T-helper 1 cell treated with Interleukin-12 subunit alpha and Interleukin-12 subunit beta and Interleukin-4 antibody, amounts not matched to agents 30 μg/mL and 1 μg/mL, for 36 hours (primary cell): ENCODE measurements around the gene CHCHD3.

Experiments used
- H3K27ac Mint-ChIP-seq: one replicate; pipeline ENCODE4 v1.8.0; 2021; ENCODE audit warnings: mild to moderate bottlenecking, mixed read lengths
- H3K27me3 Mint-ChIP-seq: one replicate; pipeline ENCODE4 v1.8.0; 2021; ENCODE audit warnings: low read depth, mixed read lengths
- H3K36me3 Mint-ChIP-seq: one replicate; pipeline ENCODE4 v1.8.0; 2021; ENCODE audit warnings: low read depth, mixed read lengths
- H3K4me1 Mint-ChIP-seq: one replicate; pipeline ENCODE4 v1.8.0; 2021; ENCODE audit warnings: low read depth, mixed read lengths
- H3K4me3 Mint-ChIP-seq: one replicate; pipeline ENCODE4 v1.8.0; 2021; ENCODE audit warnings: mild to moderate bottlenecking, moderate library complexity, mixed read lengths
- H3K9me3 Mint-ChIP-seq: one replicate; pipeline ENCODE4 v1.8.0; 2021; ENCODE audit warnings: mixed read lengths

The CHCHD3 gene

DNA sequence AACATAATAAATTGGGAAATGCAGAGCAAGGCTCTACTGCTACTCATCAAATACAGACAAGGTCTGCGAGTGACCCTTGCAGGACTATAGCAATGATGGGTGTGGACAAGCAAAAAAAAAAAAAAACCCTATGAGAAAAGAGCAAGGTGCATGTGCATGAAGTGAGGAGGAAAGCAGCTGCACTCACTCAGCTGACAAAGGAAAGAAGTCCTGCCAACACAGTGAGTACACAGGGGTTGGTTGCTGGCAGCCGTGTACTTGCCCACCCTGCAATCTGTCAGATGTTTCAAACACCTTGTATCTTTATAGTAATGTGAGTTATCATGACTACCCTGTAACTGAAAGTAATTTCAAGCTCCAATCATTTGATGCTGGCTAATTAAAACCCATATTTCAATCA is 20.5 kb downstream of the CHCHD3 start:
- H3K9me3 Mint-ChIP-seq = no peaks in the 10 kb centered on the region
- peaks cover 7% of the 10 kb centered on the region for H3K36me3 Mint-ChIP-seq
- H3K27ac Mint-ChIP-seq = no peak overlapping the region
- peaks cover 5% of the 10 kb centered on the region for H3K4me1 Mint-ChIP-seq
- H3K27me3 Mint-ChIP-seq = no peaks in the 10 kb centered on the region
- no peak overlapping the region for H3K4me3 Mint-ChIP-seq

DNA sequence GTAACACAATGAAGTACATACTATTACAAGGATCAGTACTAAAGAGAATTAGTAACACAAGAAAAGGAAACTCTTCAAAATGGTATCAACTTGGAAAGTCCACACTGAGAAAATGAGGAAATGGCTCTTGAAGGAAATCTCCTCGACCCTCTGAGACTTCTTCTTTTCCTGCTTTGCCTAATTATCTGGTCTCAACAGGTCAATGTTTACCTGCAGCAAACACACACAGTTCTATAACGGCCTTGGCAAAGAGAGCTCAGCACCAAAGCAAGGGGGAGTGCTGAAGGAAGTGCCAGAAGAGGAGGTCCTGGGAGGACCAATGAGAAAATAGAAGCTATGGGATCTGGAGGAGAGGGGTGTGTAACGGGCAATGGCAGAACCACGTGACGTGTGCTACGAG is 21.9 kb downstream of the CHCHD3 start:
- H3K36me3 Mint-ChIP-seq = peaks cover 7% of the 10 kb centered on the region
- H3K27ac Mint-ChIP-seq = no peak overlapping the region
- H3K9me3 Mint-ChIP-seq = no peaks in the 10 kb centered on the region
- H3K4me1 Mint-ChIP-seq = peaks cover 5% of the 10 kb centered on the region
- H3K4me3 Mint-ChIP-seq = no peak overlapping the region
- H3K27me3 Mint-ChIP-seq = no peaks in the 10 kb centered on the region

DNA sequence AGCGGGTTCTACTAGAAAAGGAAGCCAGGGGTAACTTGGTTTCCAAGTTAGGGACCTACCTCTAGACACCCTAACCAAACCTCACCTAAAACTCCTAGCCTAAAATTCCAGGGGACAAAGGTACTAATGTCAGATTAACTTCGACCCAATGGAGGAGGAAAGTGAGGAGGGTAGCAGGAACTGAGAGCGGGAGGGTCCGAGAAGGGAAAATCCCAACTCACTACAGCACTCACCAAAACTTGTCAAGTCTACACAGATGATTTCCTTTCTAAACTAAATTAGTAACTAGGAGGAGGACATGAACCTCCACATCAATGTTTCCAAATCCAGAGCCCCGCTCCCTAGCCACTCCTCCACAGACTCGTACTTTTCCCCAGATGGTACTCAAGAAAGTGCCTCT is 22.6 kb downstream of the CHCHD3 start:
- no peaks in the 10 kb centered on the region for H3K27me3 Mint-ChIP-seq
- H3K9me3 Mint-ChIP-seq = no peaks in the 10 kb centered on the region
- no peak overlapping the region for H3K27ac Mint-ChIP-seq
- no peak overlapping the region for H3K4me3 Mint-ChIP-seq
- peaks cover 7% of the 10 kb centered on the region for H3K36me3 Mint-ChIP-seq
- H3K4me1 Mint-ChIP-seq = peaks cover 5% of the 10 kb centered on the region

DNA sequence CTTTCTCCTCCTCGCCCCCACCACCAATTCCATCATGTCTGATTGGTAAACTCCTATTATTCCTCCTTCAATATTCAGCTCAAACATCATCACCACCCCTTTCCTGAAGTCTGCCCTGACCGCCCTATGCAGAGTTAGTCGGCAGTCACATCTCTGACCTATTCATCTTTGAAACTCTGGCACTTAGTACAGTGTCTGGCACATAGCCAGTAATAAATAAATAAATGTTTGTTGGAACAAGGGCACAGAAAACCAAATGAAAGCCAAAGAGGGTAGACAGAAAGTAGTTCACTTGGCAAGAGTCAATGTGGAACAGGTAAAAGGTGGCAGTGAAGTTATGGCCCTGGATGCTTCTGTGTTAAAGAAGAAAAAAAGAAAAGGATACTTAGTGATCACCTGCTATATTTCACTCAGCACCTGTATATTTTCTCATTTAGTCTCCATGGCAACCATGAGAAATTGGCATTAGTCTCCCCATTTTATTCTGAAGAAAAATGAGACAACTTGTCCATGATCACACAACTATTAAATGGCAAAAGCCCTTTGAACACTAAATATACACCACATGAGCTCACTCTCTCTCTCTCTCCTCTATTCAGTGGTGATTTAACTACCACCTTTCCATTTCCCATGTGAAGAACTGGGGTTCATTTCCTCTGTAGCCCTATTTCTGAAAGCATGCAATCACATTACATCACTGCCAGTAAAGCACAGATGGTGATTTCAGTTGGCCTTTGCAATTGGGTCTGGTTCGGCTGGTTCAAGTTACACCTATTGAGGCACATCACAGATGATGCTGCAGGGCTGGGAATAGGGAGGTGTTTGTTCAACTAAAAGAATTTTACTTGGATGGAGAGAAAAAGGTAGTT is 25.3 kb downstream of the CHCHD3 start:
- H3K36me3 Mint-ChIP-seq = peaks cover 7% of the 10 kb centered on the region
- H3K27me3 Mint-ChIP-seq = no peaks in the 10 kb centered on the region
- no peak overlapping the region for H3K27ac Mint-ChIP-seq
- H3K4me3 Mint-ChIP-seq = no peak overlapping the region
- peaks cover 8% of the 10 kb centered on the region for H3K4me1 Mint-ChIP-seq
- no peaks in the 10 kb centered on the region for H3K9me3 Mint-ChIP-seq

DNA sequence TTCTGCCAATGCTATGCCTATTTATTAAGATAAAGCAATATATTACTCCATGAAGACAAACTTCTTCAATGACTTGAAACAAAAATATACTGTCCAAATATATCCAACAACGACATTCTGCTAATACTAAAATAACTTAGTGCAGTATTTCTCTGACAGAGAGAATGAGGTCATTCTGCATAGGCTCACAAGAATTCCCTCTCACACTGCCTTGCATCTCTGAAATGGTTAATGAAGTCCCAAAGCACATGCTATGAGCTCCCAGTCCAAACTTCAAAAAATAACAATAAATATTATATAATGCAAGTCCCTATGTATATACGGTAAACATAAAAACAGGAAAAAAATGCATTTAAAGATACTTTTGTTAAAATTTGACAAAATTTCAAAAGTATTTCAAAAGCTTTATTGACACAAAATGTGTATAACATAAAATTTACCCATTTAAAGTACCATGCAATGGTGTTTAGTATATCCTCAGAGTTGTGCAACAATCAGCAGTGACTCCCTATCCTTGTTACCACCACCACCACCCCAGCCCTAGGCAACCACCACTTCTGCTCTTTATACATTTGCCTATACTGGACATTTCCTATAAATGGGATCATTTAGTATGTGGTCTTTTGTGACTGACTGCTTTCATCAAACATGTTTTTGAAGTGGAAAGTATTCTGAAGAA is 27.6 kb downstream of the CHCHD3 start:
- H3K27ac Mint-ChIP-seq = no peak overlapping the region

DNA sequence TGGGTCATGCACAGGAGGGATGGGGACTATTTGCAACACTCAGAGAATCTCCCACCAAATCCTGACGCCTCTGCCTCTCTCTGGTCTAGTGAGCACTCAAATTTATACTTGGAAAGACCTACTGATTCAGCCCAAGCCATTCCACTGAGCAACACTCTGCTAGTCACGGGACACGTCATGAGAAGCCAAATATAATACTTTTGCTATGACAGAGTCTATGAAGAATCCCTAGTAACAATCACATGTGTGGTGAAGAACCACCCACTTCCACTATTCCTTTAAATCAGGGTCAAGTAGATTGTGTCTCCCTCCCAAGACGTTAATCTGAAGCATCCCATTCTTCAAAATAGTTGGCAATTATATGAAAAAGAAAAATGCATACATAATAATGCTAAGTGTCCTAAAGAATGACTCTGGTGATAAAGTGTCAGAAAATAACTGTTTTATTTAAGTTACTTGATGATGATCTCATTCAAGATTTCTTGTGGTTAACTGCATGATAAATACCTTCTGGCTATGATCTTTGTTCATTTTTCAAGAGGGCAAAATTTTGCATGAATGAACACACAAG is 28.5 kb downstream of the CHCHD3 start:
- H3K4me3 Mint-ChIP-seq = no peak overlapping the region
- peaks cover 8% of the 10 kb centered on the region for H3K4me1 Mint-ChIP-seq
- no peaks in the 10 kb centered on the region for H3K36me3 Mint-ChIP-seq
- H3K9me3 Mint-ChIP-seq = no peaks in the 10 kb centered on the region
- no peaks in the 10 kb centered on the region for H3K27me3 Mint-ChIP-seq
- H3K27ac Mint-ChIP-seq = no peak overlapping the region

More for the DNA sequence above, 27.6 kb downstream of the CHCHD3 start:
- Mint-ChIP-seq H3K27me3 (no peaks in the 10 kb centered on the region), H3K9me3 (no peaks in the 10 kb centered on the region), H3K4me3 (no peak overlapping the region), H3K4me1 (peaks cover 8% of the 10 kb centered on the region), H3K36me3 (no peaks in the 10 kb centered on the region)

DNA sequence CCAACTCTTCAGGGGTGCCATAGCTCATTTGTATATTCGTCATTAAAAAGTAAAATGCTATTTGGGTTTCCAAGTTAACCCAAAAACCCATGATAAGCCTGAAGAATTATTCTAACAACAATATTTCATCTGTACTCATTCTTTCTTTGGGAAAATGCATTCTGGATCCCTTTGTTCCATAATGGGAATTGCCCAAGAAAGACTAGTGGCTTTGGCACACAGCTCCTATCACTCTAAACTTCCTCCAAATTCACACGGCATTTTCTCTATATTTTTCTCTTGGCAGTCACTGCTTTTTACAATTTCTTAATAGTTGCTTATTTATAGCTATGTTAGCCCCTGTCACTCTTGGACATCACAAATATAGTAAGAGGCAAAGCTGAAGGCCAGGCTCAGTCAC is 29.1 kb downstream of the CHCHD3 start:
- H3K4me3 Mint-ChIP-seq = no peak overlapping the region
- peaks cover 8% of the 10 kb centered on the region for H3K4me1 Mint-ChIP-seq
- no peaks in the 10 kb centered on the region for H3K36me3 Mint-ChIP-seq
- H3K9me3 Mint-ChIP-seq = no peaks in the 10 kb centered on the region
- no peak overlapping the region for H3K27ac Mint-ChIP-seq
- no peaks in the 10 kb centered on the region for H3K27me3 Mint-ChIP-seq

DNA sequence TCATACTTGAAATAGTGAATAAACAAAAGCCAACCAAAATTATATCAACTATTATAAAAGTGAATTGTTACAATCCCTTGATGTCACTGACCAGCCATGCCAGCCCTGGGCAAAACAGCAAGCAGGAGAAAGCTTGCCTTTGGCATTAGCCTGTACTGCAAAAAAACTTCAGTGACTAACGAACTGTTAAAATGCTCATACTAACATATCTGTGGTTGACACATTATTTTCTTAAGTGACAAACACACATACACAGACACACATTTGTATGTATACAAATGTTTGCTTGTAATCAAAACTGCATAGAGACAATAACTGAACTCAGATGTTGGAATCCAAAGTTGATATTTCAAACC is 29.5 kb downstream of the CHCHD3 start:
- H3K27ac Mint-ChIP-seq = no peak overlapping the region
- H3K27me3 Mint-ChIP-seq = no peaks in the 10 kb centered on the region
- no peaks in the 10 kb centered on the region for H3K36me3 Mint-ChIP-seq
- no peaks in the 10 kb centered on the region for H3K9me3 Mint-ChIP-seq
- H3K4me1 Mint-ChIP-seq = peaks cover 8% of the 10 kb centered on the region
- H3K4me3 Mint-ChIP-seq = no peak overlapping the region

DNA sequence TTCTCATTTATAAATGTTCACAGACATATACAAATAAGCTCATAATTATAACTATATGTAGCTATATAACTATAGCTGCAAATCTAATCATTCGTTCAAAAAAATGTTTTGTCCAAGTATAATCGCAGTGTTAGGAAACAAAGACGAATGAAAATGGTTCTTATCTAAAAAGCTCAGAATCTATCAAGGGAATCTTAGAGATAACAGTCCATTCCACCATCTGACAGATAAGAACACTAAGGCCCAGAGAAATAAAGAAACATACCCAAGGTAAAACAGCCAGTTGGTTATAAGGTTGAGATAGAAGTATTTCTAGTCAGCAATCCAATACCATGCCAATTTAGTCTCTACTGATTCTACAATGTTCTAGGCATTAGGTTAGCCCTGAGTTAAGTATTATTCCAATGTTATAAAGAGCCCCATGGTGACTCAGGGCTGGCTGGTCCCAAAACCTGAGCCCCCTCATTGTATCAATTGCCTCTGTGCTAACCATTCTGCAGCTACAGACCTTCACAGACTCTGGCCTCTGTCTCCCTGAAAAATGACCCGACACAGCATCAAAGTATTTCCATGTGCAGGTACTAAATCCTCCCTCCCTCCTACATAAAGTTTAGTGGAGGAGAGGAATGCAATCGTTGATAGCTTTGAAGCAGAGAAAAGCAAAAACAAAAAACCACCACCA is 30.0 kb downstream of the CHCHD3 start:
- Mint-ChIP-seq H3K36me3 (peaks cover under 1% of the 10 kb centered on the region), H3K4me1 (peaks cover 5% of the 10 kb centered on the region), H3K9me3 (no peaks in the 10 kb centered on the region), H3K27me3 (no peaks in the 10 kb centered on the region), H3K4me3 (no peak overlapping the region), H3K27ac (no peak overlapping the region)

DNA sequence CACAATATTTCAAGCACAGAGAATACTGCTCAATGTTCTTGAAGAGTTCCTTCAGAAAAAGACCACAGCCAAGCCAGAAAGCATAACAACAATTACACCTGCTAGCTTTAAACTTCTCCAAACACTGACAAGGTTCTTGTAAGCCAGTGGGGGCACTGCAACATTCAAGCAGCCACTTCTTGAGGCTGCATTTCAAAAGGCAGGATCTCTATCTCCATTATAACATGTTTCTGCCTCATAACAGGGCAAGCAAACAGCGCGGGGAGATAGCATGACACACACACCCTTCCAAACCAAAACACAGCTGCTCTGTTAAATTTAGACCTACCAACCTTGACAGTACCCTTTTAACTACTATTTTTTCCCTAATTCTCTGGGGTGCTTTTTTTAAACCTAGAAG is 30.8 kb downstream of the CHCHD3 start:
- H3K27me3 Mint-ChIP-seq = no peaks in the 10 kb centered on the region
- no peaks in the 10 kb centered on the region for H3K9me3 Mint-ChIP-seq
- H3K4me1 Mint-ChIP-seq = peaks cover 3% of the 10 kb centered on the region
- H3K27ac Mint-ChIP-seq = no peak overlapping the region
- H3K4me3 Mint-ChIP-seq = no peak overlapping the region
- H3K36me3 Mint-ChIP-seq = peaks cover 2% of the 10 kb centered on the region

DNA sequence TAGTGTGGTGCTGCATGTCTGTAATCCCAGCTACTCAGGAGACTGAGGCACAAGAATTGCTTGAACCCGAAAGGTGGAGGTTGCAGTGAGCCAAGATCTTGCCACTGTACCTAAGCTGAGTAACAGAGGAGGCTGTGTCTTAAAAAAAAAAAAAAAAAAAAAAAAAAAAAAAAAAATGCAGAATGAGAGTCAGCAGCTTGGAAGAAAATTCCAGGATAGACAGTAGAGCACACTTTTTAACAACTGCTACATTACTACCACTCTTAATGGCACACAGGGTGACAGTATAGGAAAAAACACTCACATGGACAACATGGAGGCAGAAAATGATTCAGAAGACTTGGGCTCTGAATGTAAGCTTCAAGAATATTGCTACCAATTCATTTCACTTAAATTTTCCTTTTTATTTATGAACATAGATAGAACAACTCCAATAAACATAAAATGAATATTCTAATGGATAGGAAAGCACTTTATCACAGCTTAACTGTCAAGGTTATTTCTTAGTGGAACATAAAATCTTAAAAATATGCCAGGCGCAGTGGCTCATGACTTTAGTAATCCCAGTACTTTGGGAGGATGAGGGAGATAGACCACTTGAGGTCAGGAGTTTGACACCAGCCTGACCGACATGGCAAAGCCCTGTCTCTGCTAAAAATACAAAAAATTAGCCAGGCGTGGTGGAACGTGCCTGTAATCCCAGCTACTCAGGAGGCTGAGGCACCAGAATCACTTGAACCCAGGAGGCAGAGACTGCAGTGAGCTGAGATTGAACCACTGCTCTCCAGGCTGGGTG is 31.5 kb downstream of the CHCHD3 start:
- Mint-ChIP-seq H3K4me3 (no peak overlapping the region), H3K9me3 (no peaks in the 10 kb centered on the region), H3K4me1 (peaks cover 3% of the 10 kb centered on the region), H3K27me3 (no peaks in the 10 kb centered on the region), H3K36me3 (peaks cover 4% of the 10 kb centered on the region), H3K27ac (no peak overlapping the region)

DNA sequence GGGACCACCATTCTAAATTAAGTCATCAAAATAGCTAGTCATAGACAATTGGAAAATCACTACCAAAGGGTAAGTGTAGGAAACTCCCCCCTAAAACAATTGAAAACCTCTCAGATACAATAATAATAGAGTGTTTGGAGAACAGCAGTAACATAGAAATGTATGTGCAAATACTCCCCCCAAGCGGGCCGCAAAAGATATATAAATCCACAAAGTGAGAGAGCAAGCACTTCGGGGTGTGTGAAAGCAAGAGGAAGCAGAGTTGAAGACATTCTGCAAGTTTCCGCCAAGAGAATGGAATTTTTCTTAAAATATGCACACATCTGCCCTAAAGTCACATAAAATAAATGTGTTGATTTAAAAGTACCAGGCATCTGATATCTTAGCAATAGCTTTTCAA is 33.3 kb downstream of the CHCHD3 start:
- peaks cover 4% of the 10 kb centered on the region for H3K36me3 Mint-ChIP-seq
- peaks cover 3% of the 10 kb centered on the region for H3K4me1 Mint-ChIP-seq
- no peaks in the 10 kb centered on the region for H3K27me3 Mint-ChIP-seq
- H3K9me3 Mint-ChIP-seq = no peaks in the 10 kb centered on the region
- H3K27ac Mint-ChIP-seq = no peak overlapping the region
- H3K4me3 Mint-ChIP-seq = no peak overlapping the region

DNA sequence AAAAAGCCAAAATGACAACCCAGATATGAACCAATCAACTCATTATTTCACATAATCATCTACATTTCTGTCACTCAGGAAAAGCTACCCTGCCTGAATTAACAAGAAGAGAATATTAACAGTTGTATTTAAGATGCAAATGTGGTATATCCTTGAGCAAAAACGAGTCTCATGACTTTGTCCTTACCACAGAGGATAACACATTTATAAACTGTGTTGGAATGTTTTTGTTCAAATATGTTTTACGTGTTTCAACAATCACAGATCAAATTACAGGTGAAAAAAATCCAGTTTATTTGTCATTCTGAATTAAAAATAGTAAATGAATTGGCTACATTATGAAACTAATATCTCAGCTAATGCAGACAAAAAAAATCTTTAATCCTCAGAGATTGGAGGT is 34.6 kb downstream of the CHCHD3 start:
- Mint-ChIP-seq H3K9me3 (no peaks in the 10 kb centered on the region), H3K27me3 (no peaks in the 10 kb centered on the region), H3K4me1 (no peaks in the 10 kb centered on the region), H3K4me3 (no peak overlapping the region), H3K36me3 (peaks cover 4% of the 10 kb centered on the region), H3K27ac (no peak overlapping the region)
